ENCODE data around the gene GINS2. TPM values are rescaled to one million over a fixed set of nuclear protein-coding genes. Genes with fewer than 3 reads are reported as not detected.

Gene GINS2
- total and polyA plus RNA-seq, 2 experiments from 2014 or later, result 40.5 to 44.4 TPM

DNA sequence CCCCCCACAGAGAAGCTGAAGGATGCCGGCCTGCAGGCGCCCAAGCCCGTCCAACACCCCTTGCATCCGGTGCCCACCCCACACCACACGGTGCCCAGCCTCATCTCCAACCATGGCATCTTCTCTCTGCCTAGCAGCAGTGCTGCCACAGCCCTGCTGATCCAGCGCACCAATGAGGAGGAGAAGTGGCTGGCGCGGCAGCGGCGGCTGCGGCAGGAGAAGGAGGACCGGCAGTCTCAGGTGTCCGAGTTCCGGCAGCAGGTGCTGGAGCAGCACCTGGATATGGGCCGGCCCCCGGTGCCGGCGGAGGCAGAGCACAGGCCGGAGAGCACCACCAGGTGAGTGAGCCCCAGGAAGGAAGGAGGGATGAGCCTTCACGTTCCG lies 31.5 kb downstream of the GINS2 start (continued):
- TF ChIP-seq ETS1 (IDR thresholded peaks at IDR 0.05) (no peak), ZNF114 (CRISPR knock-in tag; IDR thresholded peaks at IDR 0.05) (no peak), EZH2 (IDR thresholded peaks at IDR 0.05; ENCODE audit: low read depth, unreplicated experiment) (no peak), STAT1 (IDR thresholded peaks at IDR 0.05; ENCODE audit: unreplicated experiment) (no peak), CREB1 (CRISPR knock-in tag; IDR thresholded peaks at IDR 0.05; ENCODE audit: low read depth) (no peak)
- TF ChIP-seq, protein P1, sequence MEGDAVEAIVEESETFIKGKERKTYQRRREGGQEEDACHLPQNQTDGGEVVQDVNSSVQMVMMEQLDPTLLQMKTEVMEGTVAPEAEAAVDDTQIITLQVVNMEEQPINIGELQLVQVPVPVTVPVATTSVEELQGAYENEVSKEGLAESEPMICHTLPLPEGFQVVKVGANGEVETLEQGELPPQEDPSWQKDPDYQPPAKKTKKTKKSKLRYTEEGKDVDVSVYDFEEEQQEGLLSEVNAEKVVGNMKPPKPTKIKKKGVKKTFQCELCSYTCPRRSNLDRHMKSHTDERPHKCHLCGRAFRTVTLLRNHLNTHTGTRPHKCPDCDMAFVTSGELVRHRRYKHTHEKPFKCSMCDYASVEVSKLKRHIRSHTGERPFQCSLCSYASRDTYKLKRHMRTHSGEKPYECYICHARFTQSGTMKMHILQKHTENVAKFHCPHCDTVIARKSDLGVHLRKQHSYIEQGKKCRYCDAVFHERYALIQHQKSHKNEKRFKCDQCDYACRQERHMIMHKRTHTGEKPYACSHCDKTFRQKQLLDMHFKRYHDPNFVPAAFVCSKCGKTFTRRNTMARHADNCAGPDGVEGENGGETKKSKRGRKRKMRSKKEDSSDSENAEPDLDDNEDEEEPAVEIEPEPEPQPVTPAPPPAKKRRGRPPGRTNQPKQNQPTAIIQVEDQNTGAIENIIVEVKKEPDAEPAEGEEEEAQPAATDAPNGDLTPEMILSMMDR (conservative IDR thresholded peaks at IDR 0.05; ENCODE audit: low read depth in 2 of 2), result no peak
- TF ChIP-seq, protein P2, sequence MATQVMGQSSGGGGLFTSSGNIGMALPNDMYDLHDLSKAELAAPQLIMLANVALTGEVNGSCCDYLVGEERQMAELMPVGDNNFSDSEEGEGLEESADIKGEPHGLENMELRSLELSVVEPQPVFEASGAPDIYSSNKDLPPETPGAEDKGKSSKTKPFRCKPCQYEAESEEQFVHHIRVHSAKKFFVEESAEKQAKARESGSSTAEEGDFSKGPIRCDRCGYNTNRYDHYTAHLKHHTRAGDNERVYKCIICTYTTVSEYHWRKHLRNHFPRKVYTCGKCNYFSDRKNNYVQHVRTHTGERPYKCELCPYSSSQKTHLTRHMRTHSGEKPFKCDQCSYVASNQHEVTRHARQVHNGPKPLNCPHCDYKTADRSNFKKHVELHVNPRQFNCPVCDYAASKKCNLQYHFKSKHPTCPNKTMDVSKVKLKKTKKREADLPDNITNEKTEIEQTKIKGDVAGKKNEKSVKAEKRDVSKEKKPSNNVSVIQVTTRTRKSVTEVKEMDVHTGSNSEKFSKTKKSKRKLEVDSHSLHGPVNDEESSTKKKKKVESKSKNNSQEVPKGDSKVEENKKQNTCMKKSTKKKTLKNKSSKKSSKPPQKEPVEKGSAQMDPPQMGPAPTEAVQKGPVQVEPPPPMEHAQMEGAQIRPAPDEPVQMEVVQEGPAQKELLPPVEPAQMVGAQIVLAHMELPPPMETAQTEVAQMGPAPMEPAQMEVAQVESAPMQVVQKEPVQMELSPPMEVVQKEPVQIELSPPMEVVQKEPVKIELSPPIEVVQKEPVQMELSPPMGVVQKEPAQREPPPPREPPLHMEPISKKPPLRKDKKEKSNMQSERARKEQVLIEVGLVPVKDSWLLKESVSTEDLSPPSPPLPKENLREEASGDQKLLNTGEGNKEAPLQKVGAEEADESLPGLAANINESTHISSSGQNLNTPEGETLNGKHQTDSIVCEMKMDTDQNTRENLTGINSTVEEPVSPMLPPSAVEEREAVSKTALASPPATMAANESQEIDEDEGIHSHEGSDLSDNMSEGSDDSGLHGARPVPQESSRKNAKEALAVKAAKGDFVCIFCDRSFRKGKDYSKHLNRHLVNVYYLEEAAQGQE (IDR thresholded peaks at IDR 0.05; ENCODE audit: unreplicated experiment), result no peak

- DNase-seq (ENCODE audit: low spot score) (no peak), ATAC-seq (no peak)
- Histone ChIP-seq H3K4me3 (no peak overlapping the region), H3K36me3 (ENCODE audit: insufficient read depth) (0 out of 2 replicates have a peak, but pooled peaks cover 11% of the 10 kb centered on the region), H3K27ac (ENCODE audit: low read depth) (peak overlapping the region; percentile 63; the same call in 1 of the 2 replicates), H3K4me1 (ENCODE audit: insufficient read depth) (no peaks in the 10 kb centered on the region), H3K9me2 (ENCODE audit: insufficient read depth) (no peaks in the 10 kb centered on the region), H3K79me2 (replicated peaks; ENCODE audit: insufficient read depth) (peaks cover 3% of the 10 kb centered on the region; the same call in 1 of the 2 replicates), H3F3A (replicated peaks; ENCODE audit: low read depth) (peaks cover 28% of the 10 kb centered on the region), H3K4me2 (no peak overlapping the region), H3K27me3 (ENCODE audit: insufficient read depth) (no peaks in the 10 kb centered on the region), H2AFZ (no peak overlapping the region), H4K20me1 (replicated peaks; ENCODE audit: insufficient read depth) (peaks cover 4% of the 10 kb centered on the region; the same call in 1 of the 2 replicates)
- Mint-ChIP-seq H3K4me3 (no peak overlapping the region), H3K9me3 (no peaks in the 10 kb centered on the region; the same call in 2 of the 3 replicates), H3K27me3 (ENCODE audit: insufficient read depth, low read depth, poor library complexity) (peaks cover 7% of the 10 kb centered on the region), H3K27ac (no peak overlapping the region), H3K36me3 (ENCODE audit: low read depth) (peaks cover 78% of the 10 kb centered on the region), H3K4me1 (peaks cover 8% of the 10 kb centered on the region; the same call in 2 of the 3 replicates)
- TF ChIP-seq, protein P1 (conservative IDR thresholded peaks at IDR 0.05; ENCODE audit: low read depth in 2 of 2), result no peak
- peak; percentile 14; the same call in 1 of the 2 replicates for TF ChIP-seq POLR2AphosphoS5 (IDR thresholded peaks at IDR 0.05; ENCODE audit: low read depth)
These were observed 32.1 kb downstream of the GINS2 start for GRCh38 chr16:85656351-85657266.
